ENCODE data around the gene ANKRD63. TPM values are rescaled to one million over a fixed set of nuclear protein-coding genes. Genes with fewer than 3 reads are reported as not detected.

ANKRD63 gene
- total and polyA plus RNA-seq, 2 of the 8 experiments (the other 6 are each of a cell fraction or from before 2014, with no cell fraction given), result 0.18 to 0.26 TPM

DNA sequence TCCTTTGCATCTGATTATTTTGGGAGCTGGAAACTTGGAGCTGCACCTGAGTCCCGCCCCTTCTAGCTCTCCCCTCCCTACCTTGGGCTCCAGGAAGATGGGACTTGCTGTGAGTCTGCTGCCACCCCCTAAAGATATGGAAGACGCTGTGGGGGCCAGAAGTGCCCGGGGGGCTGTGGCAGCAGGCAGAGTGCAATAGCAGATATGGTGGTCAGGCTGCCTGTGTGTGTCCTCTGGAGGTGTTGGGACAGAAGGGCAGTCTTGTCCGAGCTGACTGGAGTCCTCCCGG, 43.5 kb downstream of the ANKRD63 start:
- POLR2A ChIA-PET (ENCODE audit: partially characterized antibody), result interaction anchor here (0.6 to 6.2 kb wide), 15 partner anchors 9 to 223 kb away, joined by 3 to 47 read pairs (median 6); partner anchors contain the start of genes BAHD1 and BUB1B
- H3K79me1 ChIP-seq (ENCODE audit: low read depth, low read length), result no peaks in the 10 kb centered on the region
- peak overlapping the region; percentile 14; the same call in 1 of the 2 replicates for H2AFZ ChIP-seq (ENCODE audit: low read length)
- peak overlapping the region; percentile 13; the same call in 1 of the 2 replicates for H2BK5ac ChIP-seq (ENCODE audit: low read depth, low read length)
- no peak overlapping the region for H3K14ac ChIP-seq (ENCODE audit: insufficient read length)
- H3K9ac ChIP-seq (replicated peaks in 1 of 4; ENCODE audit: extremely low read depth in 1 of 4, low read depth in 3 of 4, low read length in 3 of 4), result peak overlapping the region in 2 of 4 experiments; percentile 25 to 34; a peak in 2 of 7 replicates
- peaks cover 4% of the 10 kb centered on the region; the same call in 1 of the 2 replicates for H3K23me2 ChIP-seq (ENCODE audit: low read depth, low read length)
- CTCF ChIA-PET (ENCODE audit: partially characterized antibody), result interaction anchor here (0.9 to 46.3 kb wide), 17 partner anchors 9 to 194 kb away, joined by 3 to 1340 read pairs (median 4); partner anchors contain the start of gene PLCB2
- H3K79me2 ChIP-seq (ENCODE audit: control insufficient read depth in 1 of 2, insufficient read depth in 2 of 2, low read length in 2 of 2), result no peaks in the 10 kb centered on the region
- no peak for FAIRE-seq
- peak overlapping the region; percentile 22; the same call in 1 of the 2 replicates for H2BK12ac ChIP-seq (ENCODE audit: low read depth, low read length)
- no peak for DNase-seq (ENCODE audit: low read depth in 1 of 2, low spot score in 2 of 2)
- H3K27me3 ChIP-seq (replicated peaks in 1 of 4; ENCODE audit: control insufficient read depth in 3 of 4, extremely low read depth in 1 of 4, insufficient read depth in 3 of 4, low read length in 3 of 4), result peaks cover 0 to 6% (median 2%) of the 10 kb centered on the region in 4 experiments; a peak in 2 of 7 replicates
- no peak overlapping the region for H3K27ac ChIP-seq (ENCODE audit: low read depth, low read length)
- peak overlapping the region; percentile 24 for H3K56ac ChIP-seq (replicated peaks; ENCODE audit: insufficient read length, low read depth, low read length)
- no peak overlapping the region for H2BK120ac ChIP-seq (replicated peaks; ENCODE audit: low read depth, low read length)
- 36% methylated on average over 5 of the region's 5 CpGs; no CpG with 5 or more reads in 1 of the 2 experiments for WGBS, 2 experiments (ENCODE audit: extremely low coverage in 1 of 2, insufficient coverage in 1 of 2, insufficient read length in 1 of 2, insufficient replicate concordance in 2 of 2, low coverage in 1 of 2, low lambda C conversion rate in 2 of 2, missing lambda C conversion rate in 1 of 2)
- H3K4me3 ChIP-seq (ENCODE audit: extremely low read depth in 1 of 4, insufficient read depth in 2 of 4, low read depth in 3 of 4, low read length in 4 of 4), result peak overlapping the region; percentile 14 to 54 (median 30); a peak in 7 of 8 replicates
- H2BK15ac ChIP-seq (ENCODE audit: low read length), result no peak overlapping the region; the same call in 1 of the 2 replicates
- peaks cover 9 to 18% (median 14%) of the 10 kb centered on the region in 4 experiments for H3K4me1 ChIP-seq (replicated peaks in 1 of 4; ENCODE audit: control insufficient read depth in 3 of 4, insufficient read depth in 4 of 4, low read length in 3 of 4)
- H3K18ac ChIP-seq (ENCODE audit: extremely low read depth, low read length), result peak overlapping the region; percentile 63; the same call in 1 of the 2 replicates
- H3K36me3 ChIP-seq (ENCODE audit: control insufficient read depth in 2 of 4, insufficient read depth in 4 of 4, low read length in 3 of 4), result no peaks in the 10 kb centered on the region
- H2AK5ac ChIP-seq (ENCODE audit: low read depth, low read length), result no peak overlapping the region
- peak overlapping the region; percentile 29 for H4K5ac ChIP-seq (ENCODE audit: insufficient read length, low read depth, low read length)
- no peak overlapping the region for H2BK20ac ChIP-seq (ENCODE audit: low read length)
- H4K20me1 ChIP-seq (replicated peaks in 1 of 2; ENCODE audit: control insufficient read depth in 1 of 2, insufficient read depth in 2 of 2, low read length in 2 of 2), result no peaks in the 10 kb centered on the region
- peak overlapping the region; percentile 81; the same call in 1 of the 2 replicates for H4K8ac ChIP-seq (ENCODE audit: extremely low read depth, insufficient read depth, low read length)
- H3K4ac ChIP-seq (replicated peaks; ENCODE audit: insufficient read length, low read depth, low read length), result no peak overlapping the region
- no peaks in the 10 kb centered on the region for H3K9me3 ChIP-seq (ENCODE audit: insufficient read depth in 2 of 2, low read depth in 1 of 2, low read length in 1 of 2)
- H3K23ac ChIP-seq (ENCODE audit: insufficient read length), result no peak overlapping the region
- H3K4me2 ChIP-seq (ENCODE audit: insufficient read depth in 1 of 2, low read depth in 2 of 2, low read length in 2 of 2), result peak overlapping the region; percentile 73 to 84
- peak overlapping the region; percentile 77 for H4K91ac ChIP-seq (replicated peaks; ENCODE audit: insufficient read length, low read length)

Data from H1 (cell line).